Stimulated activated naive CD8-positive, alpha-beta T cell treated with anti-CD3 and anti-CD28 coated beads, Interleukin-15, Interleukin-2, amounts not matched to agents 100 ng/mL and 50 ng/mL, for 24 hours (primary cell): ENCODE measurements around the gene CXCL1.

Source experiments
- H3K27ac Mint-ChIP-seq: one replicate; pipeline ENCODE4 v1.8.0; 2021; ENCODE audit warnings: mild to moderate bottlenecking, mixed read lengths
- H3K27me3 Mint-ChIP-seq: one replicate; pipeline ENCODE4 v1.8.0; 2021; ENCODE audit warnings: mixed read lengths
- H3K36me3 Mint-ChIP-seq: one replicate; pipeline ENCODE4 v1.8.0; 2021; ENCODE audit warnings: low read depth, mixed read lengths
- H3K4me1 Mint-ChIP-seq: one replicate; pipeline ENCODE4 v1.8.0; 2021; ENCODE audit warnings: low read depth, mixed read lengths
- H3K4me3 Mint-ChIP-seq: one replicate; pipeline ENCODE4 v1.8.0; 2021; ENCODE audit warnings: mild to moderate bottlenecking, mixed read lengths
- H3K9me3 Mint-ChIP-seq: one replicate; pipeline ENCODE4 v1.8.0; 2021; ENCODE audit warnings: mixed read lengths

The CXCL1 gene

GRCh38 chr4:73844345-73844744 is 24.8 kb upstream of the CXCL1 start:
- H3K27ac Mint-ChIP-seq: no peak overlapping the region
- H3K9me3 Mint-ChIP-seq: no peaks in the 10 kb centered on the region
- H3K27me3 Mint-ChIP-seq: peaks cover 8% of the 10 kb centered on the region
- no peak overlapping the region for H3K4me3 Mint-ChIP-seq
- no peaks in the 10 kb centered on the region for H3K4me1 Mint-ChIP-seq
- no peaks in the 10 kb centered on the region for H3K36me3 Mint-ChIP-seq

DNA sequence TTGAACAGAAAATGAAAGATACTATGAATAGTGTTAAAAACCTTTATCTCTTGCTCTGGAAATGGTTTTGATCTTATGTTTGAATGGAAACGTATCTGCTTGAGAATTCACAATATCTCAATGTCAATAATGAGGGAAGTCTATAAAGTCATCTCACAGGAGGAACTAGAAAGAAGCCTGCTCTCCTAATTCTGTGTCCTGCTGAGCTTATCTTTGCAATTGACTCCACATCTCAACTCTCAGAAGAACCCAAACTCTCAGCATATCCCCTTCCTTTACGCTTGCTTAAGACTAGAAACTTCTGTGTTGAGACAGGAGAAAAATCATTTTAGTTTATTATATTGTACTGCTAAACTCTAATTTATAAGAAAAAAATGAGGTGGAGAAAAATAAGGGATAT is 24.4 kb upstream of the CXCL1 start:
- Mint-ChIP-seq H3K27me3 (peaks cover 4% of the 10 kb centered on the region), H3K27ac (no peak overlapping the region), H3K9me3 (no peaks in the 10 kb centered on the region), H3K36me3 (no peaks in the 10 kb centered on the region), H3K4me1 (no peaks in the 10 kb centered on the region), H3K4me3 (no peak overlapping the region)

DNA sequence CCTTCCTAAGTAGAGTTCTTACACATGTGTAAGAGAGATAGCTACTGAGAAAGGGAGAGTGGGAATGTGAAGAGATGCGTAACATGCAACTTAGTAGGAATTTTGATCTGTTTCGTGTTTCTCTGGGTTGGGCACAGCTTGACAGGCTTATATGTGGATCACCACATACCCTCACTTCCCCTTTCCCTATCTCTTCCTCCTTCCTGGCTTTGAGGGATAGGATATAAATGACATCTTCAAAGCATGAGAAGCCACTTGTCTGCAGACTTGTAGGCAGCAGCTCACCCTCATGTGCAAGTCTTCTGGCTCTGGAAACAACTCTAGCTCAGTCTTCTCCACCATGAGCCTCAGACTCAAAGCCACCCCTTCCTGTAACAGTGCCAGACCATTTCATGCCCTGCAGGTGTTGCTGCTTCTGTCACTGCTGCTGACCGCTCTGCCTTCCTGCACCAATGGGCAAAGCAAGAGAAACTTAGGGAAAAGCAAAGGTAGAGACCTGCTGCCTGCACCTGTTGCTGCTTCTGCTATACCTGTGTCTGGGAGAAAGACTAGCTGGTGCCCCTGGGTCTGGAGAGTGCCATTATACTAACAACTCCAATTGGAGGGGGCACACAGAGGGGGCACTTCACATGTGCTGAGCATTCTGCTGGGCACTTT is 21.5 kb upstream of the CXCL1 start:
- no peak overlapping the region for H3K27ac Mint-ChIP-seq
- H3K36me3 Mint-ChIP-seq: no peaks in the 10 kb centered on the region
- no peaks in the 10 kb centered on the region for H3K4me1 Mint-ChIP-seq
- no peaks in the 10 kb centered on the region for H3K9me3 Mint-ChIP-seq
- no peak overlapping the region for H3K4me3 Mint-ChIP-seq
- peaks cover 4% of the 10 kb centered on the region for H3K27me3 Mint-ChIP-seq

- Mint-ChIP-seq H3K4me1 (no peaks in the 10 kb centered on the region), H3K4me3 (no peak overlapping the region), H3K27ac (no peak overlapping the region), H3K27me3 (peaks cover 4% of the 10 kb centered on the region), H3K9me3 (no peaks in the 10 kb centered on the region), H3K36me3 (no peaks in the 10 kb centered on the region)
Observed at GRCh38 chr4:73848183-73848777, 20.9 kb upstream of the CXCL1 start.

GRCh38 chr4:73850261-73850970 is 18.8 kb upstream of the CXCL1 start:
- Mint-ChIP-seq H3K36me3 (no peaks in the 10 kb centered on the region), H3K4me3 (no peak overlapping the region), H3K9me3 (no peaks in the 10 kb centered on the region), H3K4me1 (no peaks in the 10 kb centered on the region), H3K27me3 (peaks cover 9% of the 10 kb centered on the region), H3K27ac (no peak overlapping the region)

GRCh38 chr4:73851293-73851692 is 17.9 kb upstream of the CXCL1 start:
- H3K4me3 Mint-ChIP-seq: no peak overlapping the region

DNA sequence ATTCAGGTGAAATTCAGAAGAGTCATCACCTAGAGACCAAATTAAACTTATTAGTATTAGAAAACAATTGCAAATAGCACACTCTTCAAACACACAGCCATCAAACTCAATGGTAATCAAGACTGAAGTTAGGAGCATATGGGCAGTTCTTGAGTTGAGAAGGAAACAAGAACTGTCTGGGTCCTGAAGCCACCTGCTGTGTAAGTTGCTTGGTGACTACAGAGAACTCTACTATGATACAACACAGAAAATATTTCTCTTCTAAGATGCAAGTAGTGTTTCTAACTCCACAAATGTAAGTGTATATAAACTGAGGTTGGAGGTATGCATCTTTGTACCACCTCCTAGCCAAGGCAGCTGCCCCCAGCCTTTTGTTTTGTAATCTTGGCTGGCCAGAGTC is 16.4 kb upstream of the CXCL1 start:
- H3K27me3 Mint-ChIP-seq: peaks cover 9% of the 10 kb centered on the region
- H3K4me3 Mint-ChIP-seq: no peak overlapping the region
- no peaks in the 10 kb centered on the region for H3K9me3 Mint-ChIP-seq
- H3K27ac Mint-ChIP-seq: no peak overlapping the region
- no peaks in the 10 kb centered on the region for H3K36me3 Mint-ChIP-seq
- no peaks in the 10 kb centered on the region for H3K4me1 Mint-ChIP-seq

More at GRCh38 chr4:73851293-73851692, 17.9 kb upstream of the CXCL1 start:
- H3K4me1 Mint-ChIP-seq: no peaks in the 10 kb centered on the region
- no peak overlapping the region for H3K27ac Mint-ChIP-seq
- peaks cover 9% of the 10 kb centered on the region for H3K27me3 Mint-ChIP-seq
- no peaks in the 10 kb centered on the region for H3K9me3 Mint-ChIP-seq
- H3K36me3 Mint-ChIP-seq: no peaks in the 10 kb centered on the region

- Mint-ChIP-seq H3K36me3 (no peaks in the 10 kb centered on the region), H3K27ac (no peak within 1 kb of the TSS), H3K4me3 (no peak within 1 kb of the TSS), H3K4me1 (no peaks in the 10 kb centered on the region), H3K27me3 (peaks cover 9% of the 10 kb centered on the region), H3K9me3 (no peaks in the 10 kb centered on the region)
Observed at GRCh38 chr4:73853246-73853704, 15.9 kb upstream of the CXCL1 start, which contains the start of gene PF4V1. TSS of gene PF4V1 (plus strand) at chr4:73853296. CDS start at chr4:73853363, 67 bp downstream.

DNA sequence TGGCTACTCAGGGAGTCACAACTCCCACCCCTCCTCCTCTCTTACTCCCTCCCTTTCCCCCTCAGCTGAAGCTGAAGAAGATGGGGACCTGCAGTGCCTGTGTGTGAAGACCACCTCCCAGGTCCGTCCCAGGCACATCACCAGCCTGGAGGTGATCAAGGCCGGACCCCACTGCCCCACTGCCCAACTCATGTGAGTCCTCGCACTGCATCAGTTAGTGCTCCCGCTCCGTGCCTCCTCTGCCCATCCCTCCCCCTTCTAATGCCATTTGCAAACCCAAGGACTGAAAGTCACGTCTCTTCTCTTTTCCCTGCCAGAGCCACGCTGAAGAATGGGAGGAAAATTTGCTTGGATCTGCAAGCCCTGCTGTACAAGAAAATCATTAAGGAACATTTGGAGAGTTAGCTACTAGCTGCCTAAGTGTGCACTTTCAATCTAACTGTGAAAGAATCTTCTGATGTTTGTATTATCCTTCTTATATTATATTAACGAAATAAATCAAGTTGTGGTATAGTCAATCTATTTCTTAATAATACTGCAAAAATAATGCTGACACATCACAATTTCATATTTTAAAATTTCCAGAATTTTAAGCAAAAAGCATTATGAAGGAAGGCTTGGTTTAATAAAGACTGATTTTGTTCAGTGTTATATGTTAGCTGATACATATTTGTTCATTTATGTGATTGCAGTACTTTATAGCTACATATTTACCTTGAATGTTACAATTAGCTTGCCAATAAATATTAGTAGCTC is 15.3 kb upstream of the CXCL1 start:
- H3K4me3 Mint-ChIP-seq: no peak overlapping the region
- H3K9me3 Mint-ChIP-seq: no peaks in the 10 kb centered on the region
- H3K4me1 Mint-ChIP-seq: no peaks in the 10 kb centered on the region
- H3K27ac Mint-ChIP-seq: no peak overlapping the region
- peaks cover 9% of the 10 kb centered on the region for H3K27me3 Mint-ChIP-seq
- H3K36me3 Mint-ChIP-seq: no peaks in the 10 kb centered on the region

- H3K36me3 Mint-ChIP-seq: no peaks in the 10 kb centered on the region
- no peak overlapping the region for H3K4me3 Mint-ChIP-seq
- H3K4me1 Mint-ChIP-seq: no peaks in the 10 kb centered on the region
- no peaks in the 10 kb centered on the region for H3K9me3 Mint-ChIP-seq
- peaks cover 9% of the 10 kb centered on the region for H3K27me3 Mint-ChIP-seq
- no peak overlapping the region for H3K27ac Mint-ChIP-seq
Observed at GRCh38 chr4:73855406-73855805, 13.8 kb upstream of the CXCL1 start.

DNA sequence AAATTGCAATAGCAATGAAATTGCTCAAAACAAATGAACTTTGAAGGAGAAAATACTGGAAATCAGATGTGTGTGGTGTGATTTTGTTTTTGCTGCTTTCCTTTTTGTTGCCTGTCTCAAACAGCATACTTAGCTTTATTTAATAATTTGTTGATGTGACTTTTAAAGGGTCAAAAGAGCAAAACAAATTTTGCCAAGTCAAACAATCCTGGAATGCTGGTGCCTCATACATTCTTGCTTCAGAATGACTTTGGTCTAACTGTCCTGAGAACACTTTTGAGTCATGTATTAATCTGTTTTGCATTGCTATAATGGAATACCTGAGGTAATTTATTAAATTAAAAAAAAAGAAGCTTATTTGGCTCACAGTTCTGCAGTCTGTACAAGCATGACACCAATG is 12.7 kb upstream of the CXCL1 start:
- H3K36me3 Mint-ChIP-seq: no peaks in the 10 kb centered on the region
- no peaks in the 10 kb centered on the region for H3K9me3 Mint-ChIP-seq

GRCh38 chr4:73859614-73860088 is 9.5 kb upstream of the CXCL1 start:
- H3K36me3 Mint-ChIP-seq: no peaks in the 10 kb centered on the region
- no peaks in the 10 kb centered on the region for H3K9me3 Mint-ChIP-seq
- H3K27me3 Mint-ChIP-seq: no peaks in the 10 kb centered on the region
- H3K4me3 Mint-ChIP-seq: no peak overlapping the region
- H3K4me1 Mint-ChIP-seq: no peaks in the 10 kb centered on the region
- no peak overlapping the region for H3K27ac Mint-ChIP-seq

More for the DNA sequence above, 12.7 kb upstream of the CXCL1 start:
- Mint-ChIP-seq H3K4me1 (no peaks in the 10 kb centered on the region), H3K27me3 (peaks cover 9% of the 10 kb centered on the region), H3K4me3 (no peak overlapping the region), H3K27ac (no peak overlapping the region)

DNA sequence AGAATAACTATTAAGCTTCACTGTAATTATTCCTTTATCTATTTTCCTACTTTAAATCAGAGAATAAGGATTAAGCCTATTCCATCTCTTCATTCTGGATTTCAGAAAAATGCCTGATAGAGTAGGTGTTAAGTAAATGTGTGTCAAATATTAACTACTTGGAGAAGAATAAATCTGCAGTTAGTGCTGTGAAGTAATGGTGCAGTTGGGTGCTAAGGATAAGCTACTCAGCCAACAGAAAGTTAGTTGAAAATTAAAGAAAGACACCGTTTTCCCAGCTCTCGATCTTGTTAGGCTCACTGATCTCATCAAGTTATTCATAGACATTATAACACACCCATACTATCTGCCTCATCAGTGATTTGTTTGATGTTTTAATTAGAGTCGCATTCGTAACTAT is 9.0 kb upstream of the CXCL1 start:
- Mint-ChIP-seq H3K27ac (no peak overlapping the region), H3K4me1 (no peaks in the 10 kb centered on the region), H3K27me3 (peaks cover 4% of the 10 kb centered on the region), H3K4me3 (no peak overlapping the region), H3K9me3 (no peaks in the 10 kb centered on the region), H3K36me3 (no peaks in the 10 kb centered on the region)

GRCh38 chr4:73860917-73861316 is 8.3 kb upstream of the CXCL1 start:
- no peak overlapping the region for H3K27ac Mint-ChIP-seq
- H3K9me3 Mint-ChIP-seq: no peaks in the 10 kb centered on the region
- no peaks in the 10 kb centered on the region for H3K4me1 Mint-ChIP-seq
- peaks cover 9% of the 10 kb centered on the region for H3K27me3 Mint-ChIP-seq
- H3K36me3 Mint-ChIP-seq: no peaks in the 10 kb centered on the region
- no peak overlapping the region for H3K4me3 Mint-ChIP-seq

DNA sequence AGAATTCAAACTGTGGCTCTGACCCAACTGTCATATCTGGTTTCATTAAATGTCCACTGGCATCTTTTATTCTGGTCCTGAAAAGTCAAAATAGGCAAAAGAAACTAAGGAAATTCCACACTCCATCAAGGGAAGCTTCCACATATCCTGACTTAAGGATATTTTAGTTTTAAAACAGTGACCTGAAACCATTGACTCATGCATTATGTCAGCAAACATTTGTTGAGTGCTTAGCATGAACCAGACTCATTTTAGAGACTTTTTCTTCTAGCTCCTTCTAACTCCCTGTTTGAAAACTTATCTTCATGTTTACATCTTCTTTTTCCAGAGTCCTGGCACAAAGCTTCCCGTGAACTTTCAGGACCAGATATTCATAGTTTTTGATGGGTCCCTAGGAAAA is 6.9 kb upstream of the CXCL1 start:
- no peaks in the 10 kb centered on the region for H3K9me3 Mint-ChIP-seq
- no peak overlapping the region for H3K4me3 Mint-ChIP-seq
- H3K27ac Mint-ChIP-seq: no peak overlapping the region
- H3K27me3 Mint-ChIP-seq: peaks cover 9% of the 10 kb centered on the region
- no peaks in the 10 kb centered on the region for H3K36me3 Mint-ChIP-seq
- no peaks in the 10 kb centered on the region for H3K4me1 Mint-ChIP-seq
